22Rv1 (cell line): ENCODE measurements around the gene LHX1.

ENCODE experiments used
- CTCF ChIP-seq: fragments of 450-650 bp; IDR thresholded peaks from 2 replicates; pipeline ENCODE4 v1.5.1; 2017; ENCODE audit warnings: mild to moderate bottlenecking
- ZFX ChIP-seq: fragments of 450-650 bp; IDR thresholded peaks from 2 replicates; pipeline ENCODE4 v1.6.1; 2017; ENCODE audit warnings: antibody characterized with exemption, borderline replicate concordance

GRCh38 chr17:36900160-36900512, 37.1 kb upstream of the LHX1 start:
- TF ChIP-seq CTCF (no peak), ZFX (no peak)
